ENCODE data around the gene CYP26A1. TPM values are rescaled to one million over a fixed set of nuclear protein-coding genes. Genes with fewer than 3 reads are reported as not detected.
"Not testable (repeated sequence)": the region's sequence is repeated elsewhere in the genome, so short reads cannot be mapped to it uniquely, and the experiment has no call there.

Gene CYP26A1
- total RNA-seq, 1 experiment from 2014 or later, result 190 TPM

DNA sequence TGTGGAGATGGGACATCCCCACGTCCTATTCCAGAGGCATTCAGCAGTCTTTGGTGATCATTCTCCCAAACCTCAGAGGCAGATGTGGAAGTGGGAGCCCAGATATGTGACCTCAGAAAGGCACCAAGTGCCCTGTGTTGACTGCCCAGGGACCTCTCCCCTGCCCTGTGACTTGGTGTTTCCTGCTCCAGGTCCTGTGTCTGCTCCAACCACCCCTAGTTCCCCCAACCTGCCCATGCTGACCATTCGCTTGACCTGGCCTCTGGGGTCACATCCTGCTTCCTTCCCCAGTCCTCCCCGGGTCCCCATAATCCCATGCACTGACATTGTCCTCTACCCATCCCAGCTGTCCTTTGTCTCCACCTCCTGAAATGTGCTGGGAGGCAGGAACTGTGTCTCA is 7.6 kb downstream of the CYP26A1 start:
- Histone ChIP-seq H3K36me3 (replicated peaks; ENCODE audit: control insufficient read depth, insufficient read depth, low read length) (no peaks in the 10 kb centered on the region), H3K4me3 (ENCODE audit: insufficient read depth, low read depth, low read length) (no peak overlapping the region), H3K27me3 (ENCODE audit: control insufficient read depth, insufficient read depth, low read length) (peaks cover 3% of the 10 kb centered on the region; the same call in 1 of the 2 replicates)
- peak; percentile 14 for DNase-seq

DNA sequence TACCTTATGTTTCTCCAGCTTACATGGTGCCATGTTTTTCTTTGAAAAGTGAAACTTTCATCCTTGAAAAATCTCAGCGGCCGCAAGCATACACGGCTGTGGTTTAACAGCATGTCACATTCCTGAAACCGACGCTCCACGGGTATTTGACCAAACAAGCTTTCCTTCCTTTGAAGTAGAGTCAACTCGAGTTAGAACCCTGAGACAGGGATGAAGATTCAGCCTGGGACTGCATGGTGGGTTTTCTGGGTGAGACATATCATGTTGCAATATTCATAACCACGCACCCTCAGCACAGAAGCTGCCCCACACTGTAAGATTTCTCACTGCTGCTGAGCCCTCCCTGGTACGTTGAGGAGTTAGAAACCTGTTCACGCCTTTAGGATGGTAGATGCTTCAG is 8.1 kb downstream of the CYP26A1 start:
- peak; percentile 12 for DNase-seq
- Histone ChIP-seq H3K36me3 (replicated peaks; ENCODE audit: control insufficient read depth, insufficient read depth, low read length) (no peaks in the 10 kb centered on the region), H3K27me3 (ENCODE audit: control insufficient read depth, insufficient read depth, low read length) (no peaks in the 10 kb centered on the region; the same call in 1 of the 2 replicates), H3K4me3 (ENCODE audit: insufficient read depth, low read depth, low read length) (no peak overlapping the region)

DNA sequence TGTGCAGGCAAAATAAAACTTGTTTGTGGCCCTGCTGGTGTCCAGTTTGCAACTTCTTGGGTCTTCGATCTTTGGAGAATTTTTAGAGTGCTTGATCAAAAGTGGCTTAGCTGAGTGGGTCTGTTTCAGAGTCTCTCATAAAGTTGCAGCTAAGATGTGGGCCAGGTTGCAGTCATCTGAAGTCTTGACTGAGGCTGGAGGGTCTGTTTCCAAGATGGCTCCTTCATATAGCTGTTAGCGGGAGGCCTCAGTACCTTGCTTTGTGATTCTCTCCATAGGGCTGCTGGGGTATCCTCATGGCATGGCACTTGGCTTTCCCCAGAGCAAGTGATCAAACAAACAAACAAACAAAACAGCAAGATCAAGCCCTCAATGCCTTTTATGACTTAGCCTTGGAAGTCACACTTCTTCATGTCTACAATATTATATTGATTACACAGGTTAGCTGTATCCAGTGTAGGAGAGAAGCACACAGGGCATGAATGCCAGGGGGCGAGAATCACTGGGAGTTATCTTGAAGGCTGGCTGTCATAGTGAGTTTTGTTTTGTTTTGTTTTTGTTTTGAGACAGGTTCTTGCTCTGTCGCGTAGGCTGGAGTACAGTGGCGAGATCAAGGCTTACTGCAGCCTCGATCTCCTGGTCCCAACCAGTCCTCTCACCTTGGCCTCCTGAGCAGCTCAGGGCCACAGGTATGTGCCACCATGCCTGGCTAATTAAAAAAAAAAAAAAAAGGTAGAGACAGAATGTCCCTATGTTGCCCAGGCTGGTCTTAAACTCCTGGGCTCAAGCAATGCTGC is 10.2 kb downstream of the CYP26A1 start:
- Histone ChIP-seq H3K4me3 (ENCODE audit: insufficient read depth, low read depth, low read length) (no peak overlapping the region), H3K36me3 (replicated peaks; ENCODE audit: control insufficient read depth, insufficient read depth, low read length) (no peaks in the 10 kb centered on the region), H3K27me3 (ENCODE audit: control insufficient read depth, insufficient read depth, low read length) (no peaks in the 10 kb centered on the region)
- no peak for DNase-seq

DNA sequence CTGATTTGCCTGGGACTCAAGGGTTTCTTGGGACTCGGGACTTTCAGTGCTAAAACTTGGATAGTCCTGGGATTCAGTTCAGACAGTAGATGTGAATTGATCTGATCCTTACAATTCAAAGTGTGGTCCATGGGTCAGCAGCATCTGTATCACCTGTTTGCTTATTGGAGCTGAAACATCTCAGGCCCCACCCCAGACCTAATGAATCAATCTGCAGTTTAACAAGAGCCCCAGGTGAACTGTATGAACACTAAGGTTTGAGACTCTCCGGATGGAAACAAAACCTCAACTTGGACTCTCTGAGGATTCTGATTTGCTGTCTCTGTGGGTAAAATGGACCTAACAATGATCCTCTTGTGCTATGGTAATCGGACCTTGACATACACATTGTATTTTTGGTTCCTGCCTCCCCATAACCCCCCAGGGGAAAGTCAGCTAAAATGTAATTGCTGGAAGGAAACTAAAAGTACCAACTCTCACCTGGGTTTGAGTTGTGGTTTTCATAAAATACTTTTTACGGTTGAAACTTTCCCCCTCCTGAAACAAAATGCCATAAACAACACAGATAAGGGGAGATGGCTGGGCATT is 11.7 kb downstream of the CYP26A1 start:
- H3K27me3 ChIP-seq (ENCODE audit: control insufficient read depth, insufficient read depth, low read length), result no peaks in the 10 kb centered on the region
- no peak overlapping the region for H3K4me3 ChIP-seq (ENCODE audit: insufficient read depth, low read depth, low read length)
- no peak for DNase-seq
- H3K36me3 ChIP-seq (replicated peaks; ENCODE audit: control insufficient read depth, insufficient read depth, low read length), result no peaks in the 10 kb centered on the region

DNA sequence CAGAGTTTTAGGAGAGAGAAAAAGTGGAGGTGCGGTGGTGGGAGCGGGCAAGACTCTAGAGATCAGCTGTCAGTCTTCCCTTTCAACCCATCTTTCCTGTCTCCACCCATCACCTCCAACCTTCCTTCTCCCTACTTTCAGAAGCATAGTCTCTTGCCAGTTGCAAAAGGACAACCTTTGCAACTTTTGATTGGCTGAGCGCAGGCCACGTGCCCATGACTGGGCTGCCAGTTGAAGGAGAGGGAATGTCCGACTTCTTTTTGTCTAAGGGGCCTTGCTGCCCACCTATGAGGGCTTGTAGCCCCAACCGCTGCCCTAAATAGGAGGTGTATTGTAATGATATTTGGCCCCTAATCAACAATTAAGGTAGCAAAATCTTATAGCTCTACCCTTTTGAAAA is 12.6 kb downstream of the CYP26A1 start:
- no peak overlapping the region for H3K4me3 ChIP-seq (ENCODE audit: insufficient read depth, low read depth, low read length)

DNA sequence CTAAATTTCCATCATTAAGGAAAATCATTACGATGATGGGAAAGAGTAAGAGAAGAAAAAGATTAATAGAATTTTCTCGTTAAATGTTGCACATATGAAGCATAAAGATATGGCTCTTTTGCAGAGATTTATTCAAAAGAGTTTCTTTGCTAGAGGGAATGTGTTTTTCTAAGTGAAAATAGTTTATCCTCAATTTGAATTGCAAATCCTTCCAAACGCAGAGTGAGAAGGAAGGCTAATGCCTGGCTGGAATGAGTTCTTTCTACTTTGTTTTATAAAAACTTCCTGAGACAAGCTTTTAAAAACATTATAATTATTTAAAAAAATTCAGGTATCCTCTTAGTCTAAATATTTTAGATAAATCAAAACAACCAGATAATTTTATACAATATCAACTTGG is 14.2 kb downstream of the CYP26A1 start:
- H3K4me3 ChIP-seq (ENCODE audit: insufficient read depth, low read depth, low read length), result no peak overlapping the region
- DNase-seq, result no peak
- no peaks in the 10 kb centered on the region for H3K27me3 ChIP-seq (ENCODE audit: control insufficient read depth, insufficient read depth, low read length)

More for the DNA sequence above, 12.6 kb downstream of the CYP26A1 start:
- DNase-seq, result no peak
- H3K27me3 ChIP-seq (ENCODE audit: control insufficient read depth, insufficient read depth, low read length), result no peaks in the 10 kb centered on the region
- no peaks in the 10 kb centered on the region for H3K36me3 ChIP-seq (replicated peaks; ENCODE audit: control insufficient read depth, insufficient read depth, low read length)

DNA sequence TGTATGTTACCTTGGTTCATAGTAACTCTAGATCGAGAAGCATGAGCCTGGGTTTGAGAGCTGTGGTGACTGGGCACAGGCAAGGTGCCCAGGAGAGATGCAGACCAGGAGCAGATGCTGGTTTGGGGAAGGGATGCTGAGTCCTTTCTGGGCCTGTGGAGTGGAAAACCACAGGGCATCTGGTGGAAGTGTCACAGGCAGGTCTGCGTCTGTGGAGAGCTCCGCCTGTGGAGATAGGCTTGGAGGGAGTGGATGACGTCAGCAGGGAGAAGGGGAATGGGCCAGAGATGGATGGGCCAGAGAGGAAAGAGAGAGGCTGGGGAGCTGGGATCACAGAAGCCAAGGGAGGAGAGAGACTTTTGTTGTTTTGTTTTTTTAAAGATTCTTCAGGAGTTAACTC is 14.8 kb downstream of the CYP26A1 start:
- Histone ChIP-seq H3K4me3 (ENCODE audit: insufficient read depth, low read depth, low read length) (no peak overlapping the region), H3K36me3 (replicated peaks; ENCODE audit: control insufficient read depth, insufficient read depth, low read length) (no peaks in the 10 kb centered on the region), H3K27me3 (ENCODE audit: control insufficient read depth, insufficient read depth, low read length) (no peaks in the 10 kb centered on the region)
- no peak for DNase-seq

More for the DNA sequence above, 14.2 kb downstream of the CYP26A1 start:
- H3K36me3 ChIP-seq (replicated peaks; ENCODE audit: control insufficient read depth, insufficient read depth, low read length), result no peaks in the 10 kb centered on the region

DNA sequence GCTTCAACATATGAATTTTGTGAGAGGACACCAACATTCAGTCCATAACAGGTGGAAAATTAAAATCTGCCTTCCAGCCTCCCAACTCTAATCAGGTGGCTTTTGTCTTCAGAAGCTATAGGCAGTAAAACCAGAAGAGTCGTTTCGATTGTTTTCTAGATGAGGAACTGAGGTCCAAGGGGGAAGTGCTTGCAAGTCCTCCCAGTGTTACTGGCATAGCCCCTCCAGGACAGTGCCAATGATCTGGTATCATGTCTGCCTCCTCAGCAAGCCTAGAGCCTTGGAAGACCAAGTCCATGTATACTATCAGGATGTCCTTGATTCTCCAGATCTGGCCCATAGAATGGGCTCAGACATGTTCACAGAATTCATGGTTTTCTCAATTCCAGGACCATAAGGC is 16.9 kb downstream of the CYP26A1 start:
- no peaks in the 10 kb centered on the region for H3K27me3 ChIP-seq (ENCODE audit: control insufficient read depth, insufficient read depth, low read length)
- DNase-seq, result no peak
- no peak overlapping the region for H3K4me3 ChIP-seq (ENCODE audit: insufficient read depth, low read depth, low read length)
- no peaks in the 10 kb centered on the region for H3K36me3 ChIP-seq (replicated peaks; ENCODE audit: control insufficient read depth, insufficient read depth, low read length)

DNA sequence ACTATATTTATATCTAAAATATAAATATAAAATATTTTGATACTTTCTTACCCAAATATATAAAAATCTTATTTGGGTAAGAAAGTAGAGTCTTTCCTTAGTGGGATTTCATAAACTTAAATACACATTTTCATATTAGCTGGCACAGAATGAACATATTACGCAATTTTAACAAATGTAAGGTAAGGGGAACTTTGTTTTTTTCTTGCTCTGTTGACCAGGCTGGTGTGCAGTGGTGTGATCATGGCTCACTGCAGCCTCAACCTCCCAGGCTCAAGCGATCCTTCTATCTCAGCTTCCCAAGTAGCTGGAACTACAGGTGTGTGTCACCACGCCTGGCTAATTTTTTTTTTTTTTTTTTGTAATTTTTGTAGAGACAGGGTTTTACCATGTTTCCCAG is 18.3 kb downstream of the CYP26A1 start:
- Histone ChIP-seq H3K27me3 (ENCODE audit: control insufficient read depth, insufficient read depth, low read length) (no peaks in the 10 kb centered on the region), H3K4me3 (ENCODE audit: insufficient read depth, low read depth, low read length) (no peak overlapping the region)
- no peak for DNase-seq

DNA sequence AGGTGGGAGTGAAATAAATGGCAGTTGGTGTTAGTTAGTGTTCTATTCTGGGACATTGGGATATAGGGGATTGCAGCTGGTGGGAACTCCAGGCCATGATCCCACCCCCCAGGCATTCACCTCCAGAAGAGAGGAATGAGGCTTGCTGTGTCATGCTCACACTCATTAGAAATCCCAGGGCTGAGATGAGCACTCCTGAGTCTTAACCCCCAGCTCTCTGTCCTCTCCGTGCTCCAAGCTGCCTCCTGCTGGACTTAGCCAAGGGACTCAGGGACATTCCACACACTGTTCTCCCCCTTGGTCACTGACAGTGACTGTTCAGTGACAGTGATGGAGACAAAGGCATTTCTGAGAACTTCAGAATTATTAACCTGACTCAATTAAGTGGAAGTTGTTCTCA is 21.5 kb downstream of the CYP26A1 start:
- H3K27me3 ChIP-seq (ENCODE audit: control insufficient read depth, insufficient read depth, low read length), result no peaks in the 10 kb centered on the region
- no peak overlapping the region for H3K4me3 ChIP-seq (ENCODE audit: insufficient read depth, low read depth, low read length)
- DNase-seq, result peak; percentile 59
- no peaks in the 10 kb centered on the region for H3K36me3 ChIP-seq (replicated peaks; ENCODE audit: control insufficient read depth, insufficient read depth, low read length)

More for the DNA sequence above, 18.3 kb downstream of the CYP26A1 start:
- H3K36me3 ChIP-seq (replicated peaks; ENCODE audit: control insufficient read depth, insufficient read depth, low read length), result no peaks in the 10 kb centered on the region

DNA sequence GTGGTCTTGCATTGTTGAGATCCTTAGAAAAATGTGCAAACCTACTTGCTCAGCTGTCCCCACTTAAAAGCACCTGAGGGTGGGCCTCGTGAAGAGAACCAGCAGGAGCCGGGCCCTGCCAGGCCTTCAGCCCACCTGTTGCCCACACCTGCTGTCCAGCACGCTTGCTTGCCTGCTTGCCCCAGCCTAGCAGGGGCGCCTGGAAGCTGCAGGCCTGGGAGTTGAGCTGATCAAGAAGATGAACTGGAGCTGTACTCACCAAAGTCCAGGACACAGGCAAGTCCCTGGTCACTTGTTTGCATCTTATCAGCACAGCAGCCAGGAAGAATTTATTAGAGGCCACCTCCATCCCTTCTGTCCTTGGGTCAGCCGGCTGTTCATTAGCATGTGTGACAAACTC is 23.2 kb downstream of the CYP26A1 start:
- no peaks in the 10 kb centered on the region for H3K36me3 ChIP-seq (replicated peaks; ENCODE audit: control insufficient read depth, insufficient read depth, low read length)
- no peak for DNase-seq
- no peaks in the 10 kb centered on the region for H3K27me3 ChIP-seq (ENCODE audit: control insufficient read depth, insufficient read depth, low read length)
- H3K4me3 ChIP-seq (ENCODE audit: insufficient read depth, low read depth, low read length), result no peak overlapping the region

DNA sequence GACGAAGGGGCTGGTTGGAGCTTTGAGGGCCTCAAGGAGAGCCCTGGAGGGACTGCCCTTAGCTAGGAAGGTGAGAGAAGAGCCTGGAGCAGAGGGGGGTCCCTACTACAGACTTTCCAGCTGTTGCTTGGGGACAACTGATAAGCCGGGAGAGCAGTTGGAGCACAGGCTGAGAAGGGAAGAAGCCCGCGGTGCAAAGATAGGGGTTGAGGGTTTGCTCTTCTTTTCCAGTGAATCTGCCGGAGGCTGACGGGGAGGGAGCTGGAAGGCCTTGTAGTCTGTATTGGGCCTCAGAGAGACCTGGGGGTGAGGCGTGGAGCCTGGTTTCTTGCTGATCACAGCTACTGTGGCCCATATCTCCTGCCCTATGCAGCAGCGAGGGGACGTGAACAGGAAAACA is 23.7 kb downstream of the CYP26A1 start:
- Histone ChIP-seq H3K27me3 (ENCODE audit: control insufficient read depth, insufficient read depth, low read length) (no peaks in the 10 kb centered on the region), H3K4me3 (ENCODE audit: insufficient read depth, low read depth, low read length) (no peak overlapping the region), H3K36me3 (replicated peaks; ENCODE audit: control insufficient read depth, insufficient read depth, low read length) (no peaks in the 10 kb centered on the region)
- no peak for DNase-seq

DNA sequence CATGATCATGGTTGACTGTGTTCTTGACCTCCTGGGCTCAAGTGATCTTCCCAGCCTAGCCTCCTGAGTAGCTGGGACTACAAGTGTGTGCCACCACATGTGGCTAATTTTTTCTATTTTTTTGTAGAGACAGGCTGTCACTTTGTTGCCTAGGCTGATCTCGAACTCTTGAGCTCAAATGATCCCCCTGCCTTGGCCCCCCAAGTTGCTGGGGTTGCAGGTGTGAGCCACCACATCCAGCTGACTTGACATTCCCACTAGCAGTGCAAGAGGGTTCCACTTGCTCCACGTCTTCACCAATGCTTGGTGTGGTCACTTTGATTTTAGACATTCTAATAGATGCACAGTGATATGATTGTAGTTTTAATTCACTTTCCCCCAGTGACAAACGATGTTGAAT is 25.1 kb downstream of the CYP26A1 start:
- no peak overlapping the region for H3K4me3 ChIP-seq (ENCODE audit: insufficient read depth, low read depth, low read length)
- H3K27me3 ChIP-seq (ENCODE audit: control insufficient read depth, insufficient read depth, low read length), result no peaks in the 10 kb centered on the region
- DNase-seq, result no peak
- H3K36me3 ChIP-seq (replicated peaks; ENCODE audit: control insufficient read depth, insufficient read depth, low read length), result no peaks in the 10 kb centered on the region

DNA sequence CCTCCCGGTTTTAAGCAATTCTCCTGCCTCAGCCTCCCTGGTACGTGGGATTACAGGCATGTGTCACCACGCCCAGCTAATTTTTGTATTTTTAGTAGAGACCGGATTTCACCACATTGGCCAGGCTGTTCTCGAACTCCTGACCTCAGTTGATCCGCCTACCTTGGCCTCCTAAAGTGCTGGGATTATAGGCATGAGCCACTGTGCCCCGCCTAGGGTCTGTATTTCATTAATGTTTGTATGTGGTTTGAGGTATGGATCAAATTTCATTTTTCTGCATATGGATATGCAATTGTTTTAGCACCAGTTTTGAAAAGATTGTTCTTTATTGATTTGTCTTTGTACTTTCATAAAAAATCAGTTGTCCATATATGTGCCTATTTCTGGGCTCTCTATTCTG is 26.0 kb downstream of the CYP26A1 start:
- no peak for DNase-seq
- H3K27me3 ChIP-seq (ENCODE audit: control insufficient read depth, insufficient read depth, low read length), result no peaks in the 10 kb centered on the region
- no peak overlapping the region for H3K4me3 ChIP-seq (ENCODE audit: insufficient read depth, low read depth, low read length)
- no peaks in the 10 kb centered on the region for H3K36me3 ChIP-seq (replicated peaks; ENCODE audit: control insufficient read depth, insufficient read depth, low read length)

DNA sequence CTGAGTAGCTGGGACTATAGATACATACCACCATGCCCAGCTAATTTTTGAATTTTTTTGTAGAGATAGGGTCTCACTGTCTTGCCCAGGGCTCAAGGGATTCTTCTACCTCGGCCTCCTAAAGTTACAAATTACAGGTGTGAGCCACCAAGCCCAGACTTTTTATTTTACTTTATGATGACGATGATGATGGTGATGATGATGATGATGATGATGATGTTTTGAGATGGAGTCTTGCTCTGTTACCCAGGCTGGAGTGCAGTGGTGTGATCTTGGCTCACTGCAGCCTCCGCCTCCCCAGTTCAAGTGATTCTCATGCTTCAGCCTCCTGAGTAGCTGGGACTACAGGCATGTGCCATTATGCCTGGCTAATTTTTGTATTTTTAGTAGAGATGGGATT is 27.5 kb downstream of the CYP26A1 start:
- DNase-seq; H3K36me3 ChIP-seq (replicated peaks; ENCODE audit: control insufficient read depth, insufficient read depth, low read length); H3K4me3 ChIP-seq (ENCODE audit: insufficient read depth, low read depth, low read length); H3K27me3 ChIP-seq (ENCODE audit: control insufficient read depth, insufficient read depth, low read length): not testable (repeated sequence)
